ENCODE results near the gene EGFLAM. TPM values are rescaled to one million over a fixed set of nuclear protein-coding genes. Genes with fewer than 3 reads are reported as not detected.
A peak's percentile ranks its signal among the peaks of the same experiment; 100 is the strongest.

Gene EGFLAM
- total and polyA plus RNA-seq, 2 experiments from 2014 or later = 0.24 to 1.9 TPM

DNA sequence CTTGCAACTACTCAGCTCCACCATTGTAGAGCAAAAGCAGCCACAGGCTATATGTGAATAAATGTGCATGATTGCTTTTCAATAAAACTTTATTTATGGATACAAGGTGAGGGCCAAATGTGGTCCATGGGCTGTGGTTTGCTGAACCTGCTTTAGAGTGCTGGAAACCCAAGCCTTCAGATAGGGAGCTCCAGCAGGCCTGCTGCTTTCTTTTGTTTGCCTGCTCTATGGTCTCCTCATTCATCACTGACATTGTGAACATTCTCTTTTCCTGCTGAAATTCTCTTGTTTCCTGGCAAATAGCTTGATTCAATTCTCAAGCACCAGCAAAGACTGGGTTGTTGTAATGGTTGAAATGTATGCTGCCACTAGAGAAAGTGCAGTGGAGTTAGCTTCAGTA, 26.0 kb downstream of the EGFLAM start:
- Mint-ChIP-seq H3K36me3 (ENCODE audit: low read depth) (no peaks in the 10 kb centered on the region), H3K9me3 (no peaks in the 10 kb centered on the region)
- no peaks in the 10 kb centered on the region for H3K36me3 ChIP-seq (ENCODE audit: insufficient read depth)

More for the DNA sequence above, 26.0 kb downstream of the EGFLAM start:
- Histone ChIP-seq H2AFZ (no peak overlapping the region), H3K4me1 (ENCODE audit: insufficient read depth) (peaks cover 2% of the 10 kb centered on the region; the same call in 1 of the 2 replicates), H3K27me3 (ENCODE audit: insufficient read depth) (no peaks in the 10 kb centered on the region), H3K79me2 (replicated peaks; ENCODE audit: insufficient read depth) (no peaks in the 10 kb centered on the region), H3F3A (replicated peaks; ENCODE audit: low read depth) (no peaks in the 10 kb centered on the region), H3K9me2 (ENCODE audit: insufficient read depth) (0 out of 2 replicates have a peak, but pooled peaks cover 8% of the 10 kb centered on the region), H3K27ac (ENCODE audit: low read depth) (no peak overlapping the region), H4K20me1 (replicated peaks; ENCODE audit: insufficient read depth) (no peaks in the 10 kb centered on the region), H3K4me2 (no peak overlapping the region), H3K4me3 (no peak overlapping the region)
- H3K27me3 Mint-ChIP-seq (ENCODE audit: insufficient read depth, low read depth, poor library complexity) = peaks cover 4% of the 10 kb centered on the region
- no peak overlapping the region for H3K27ac Mint-ChIP-seq
- DNase-seq (ENCODE audit: low spot score) (no peak), ATAC-seq (peak; percentile 27; the same call in 1 of the 3 replicates)
- H3K4me1 Mint-ChIP-seq = peaks cover 10% of the 10 kb centered on the region
- no peak overlapping the region for H3K4me3 Mint-ChIP-seq
- TF ChIP-seq ZNF462 (CRISPR knock-in tag; IDR thresholded peaks at IDR 0.05) (peak; percentile 73), EZH2phosphoT487 (IDR thresholded peaks at IDR 0.05; ENCODE audit: unreplicated experiment) (no peak), ZNF114 (CRISPR knock-in tag; IDR thresholded peaks at IDR 0.05) (no peak)

Measured in GM23338 (cell line).